Neural progenitor cell (in vitro differentiated cells): Measurements from ENCODE around the gene VWF. TPM values are rescaled to one million over a fixed set of nuclear protein-coding genes. Genes with fewer than 3 reads are reported as not detected.
"Not testable (repeated sequence)": the region's sequence is repeated elsewhere in the genome, so short reads cannot be mapped to it uniquely, and the experiment has no call there.

Experiments
- DNase-seq: peaks from one replicate; pipeline ENCODE4 v3.0.0-alpha.2; 2016; ENCODE audit warnings: low spot score
- H2AFZ ChIP-seq: fragments of 200-600 bp; sonication (generic); replicated peaks from 2 replicates; pipeline ENCODE4 v1.6.1; 2016; ENCODE audit warnings: antibody characterized with exemption
- H3F3A ChIP-seq: fragments of 200-600 bp; sonication (generic); 2 replicates; pipeline ENCODE4 v1.6.1; 2016; ENCODE audit warnings: antibody characterized with exemption, low read depth
- H3K27ac ChIP-seq: fragments of 200-600 bp; sonication (generic); 2 replicates; pipeline ENCODE4 v1.5.1; 2016; ENCODE audit warnings: mild to moderate bottlenecking
- H3K27me3 ChIP-seq: fragments of 200-600 bp; sonication (generic); 2 replicates; pipeline ENCODE4 v1.6.1; 2016; ENCODE audit warnings: mild to moderate bottlenecking, moderate library complexity
- H3K36me3 ChIP-seq: fragments of 200-600 bp; sonication (generic); 2 replicates; pipeline ENCODE4 v1.5.1; 2016
- H3K4me1 ChIP-seq: fragments of 200-600 bp; sonication (generic); 2 replicates; pipeline ENCODE4 v1.6.1; 2016; ENCODE audit warnings: mixed run types
- H3K4me2 ChIP-seq: fragments of 200-600 bp; sonication (generic); 2 replicates; pipeline ENCODE4 v1.6.1; 2016
- H3K4me3 ChIP-seq: fragments of 200-600 bp; sonication (generic); 2 replicates; pipeline ENCODE4 v1.5.1; 2016
- H3K79me2 ChIP-seq: fragments of 200-600 bp; sonication (generic); 2 replicates; pipeline ENCODE4 v1.6.1; 2016; ENCODE audit warnings: low read depth
- H3K9ac ChIP-seq: fragments of 200-600 bp; sonication (generic); 2 replicates; pipeline ENCODE4 v1.6.1; 2016
- H3K9me3 ChIP-seq: fragments of 200-600 bp; sonication (generic); 2 replicates; pipeline ENCODE4 v1.5.1; 2016; ENCODE audit warnings: low read depth
- H4K20me1 ChIP-seq: fragments of 200-600 bp; sonication (generic); 2 replicates; pipeline ENCODE4 v1.6.1; 2016; ENCODE audit warnings: low read depth
- H3K27ac Mint-ChIP-seq: 3 replicates; pipeline ENCODE4 v1.8.0; 2021; ENCODE audit warnings: mixed read lengths
- H3K27me3 Mint-ChIP-seq: 2 replicates; pipeline ENCODE4 v1.8.0; 2022; ENCODE audit warnings: low read depth, mild to moderate bottlenecking, inconsistent platforms, moderate library complexity, mixed read lengths; ENCODE audit not compliant: insufficient read depth
- H3K36me3 Mint-ChIP-seq: 3 replicates; pipeline ENCODE4 v1.8.0; 2021; ENCODE audit warnings: mixed read lengths
- H3K4me1 Mint-ChIP-seq: 3 replicates; pipeline ENCODE4 v1.8.0; 2021; ENCODE audit warnings: mixed read lengths
- H3K4me3 Mint-ChIP-seq: 3 replicates; pipeline ENCODE4 v1.8.0; 2021; ENCODE audit warnings: mild to moderate bottlenecking, moderate library complexity, mixed read lengths
- H3K9me3 Mint-ChIP-seq: 3 replicates; pipeline ENCODE4 v1.8.0; 2020; ENCODE audit warnings: mixed read lengths
- CTCF ChIP-seq: fragments of 200-600 bp; sonication (generic); IDR thresholded peaks from 2 replicates; pipeline ENCODE4 v1.5.1; 2017; ENCODE audit warnings: antibody characterized with exemption, mild to moderate bottlenecking
- EZH2 ChIP-seq: fragments of 200-600 bp; sonication (generic); IDR thresholded peaks from 2 replicates; pipeline ENCODE4 v1.6.1; 2017; ENCODE audit warnings: antibody characterized with exemption, mild to moderate bottlenecking, moderate library complexity
- EZH2phosphoT487 ChIP-seq: fragments of 200-600 bp; sonication (generic); IDR thresholded peaks from 2 replicates; pipeline ENCODE4 v1.6.1; 2017; ENCODE audit warnings: antibody characterized with exemption
- total RNA-seq: library from RNA; depleted of rRNA; stranded (reverse); fragments of >200 nt; gene quantifications from 2 replicates; pipeline ENCODE4 v1.2.3, GENCODE V29; 2015; ENCODE audit warnings: low replicate concordance

VWF gene
- total RNA-seq, 1 donor from 2014 or later, result 8.0 TPM

- no peak overlapping the region for H2AFZ ChIP-seq
- H3K27me3 ChIP-seq, result no peaks in the 10 kb centered on the region
- no peaks in the 10 kb centered on the region for H3K4me1 ChIP-seq
- TF ChIP-seq EZH2phosphoT487 (no peak), EZH2 (no peak), CTCF (no peak)
- H3K9ac ChIP-seq, result no peak overlapping the region
- H3K27ac ChIP-seq, result no peak overlapping the region
- H3K9me3 ChIP-seq, result no peaks in the 10 kb centered on the region
- no peak overlapping the region for H3K4me2 ChIP-seq
- H3K4me1 Mint-ChIP-seq, result peaks cover 3% of the 10 kb centered on the region
- H3K36me3 Mint-ChIP-seq, result no peaks in the 10 kb centered on the region
- DNase-seq, result no peak
- H3K27me3 Mint-ChIP-seq, result peaks cover 14% of the 10 kb centered on the region
- no peak overlapping the region for H3K4me3 ChIP-seq
- H4K20me1 ChIP-seq, result no peaks in the 10 kb centered on the region
- no peaks in the 10 kb centered on the region for H3K79me2 ChIP-seq
- no peaks in the 10 kb centered on the region for H3K36me3 ChIP-seq
- H3F3A ChIP-seq, result no peaks in the 10 kb centered on the region
- peak overlapping the region; percentile 27 for H3K27ac Mint-ChIP-seq
- H3K9me3 Mint-ChIP-seq, result peaks cover 15% of the 10 kb centered on the region
- H3K4me3 Mint-ChIP-seq, result no peak overlapping the region
These were observed 94.4 kb downstream of the VWF start for GRCh38 chr12:6030081-6030480.

GRCh38 chr12:6029401-6029800 lies 95.1 kb downstream of the VWF start:
- Histone ChIP-seq H3F3A (no peaks in the 10 kb centered on the region), H3K9ac (no peak overlapping the region), H3K27ac (no peak overlapping the region), H3K9me3 (no peaks in the 10 kb centered on the region), H3K4me3 (no peak overlapping the region), H3K27me3 (no peaks in the 10 kb centered on the region), H3K79me2 (no peaks in the 10 kb centered on the region), H3K4me1 (no peaks in the 10 kb centered on the region), H2AFZ (no peak overlapping the region), H3K36me3 (no peaks in the 10 kb centered on the region), H3K4me2 (no peak overlapping the region), H4K20me1 (no peaks in the 10 kb centered on the region)
- Mint-ChIP-seq H3K9me3 (peaks cover 15% of the 10 kb centered on the region), H3K36me3 (no peaks in the 10 kb centered on the region), H3K4me1 (peaks cover 3% of the 10 kb centered on the region), H3K27me3 (peaks cover 14% of the 10 kb centered on the region), H3K4me3 (no peak overlapping the region), H3K27ac (no peak overlapping the region)
- no peak for DNase-seq
- no peak for TF ChIP-seq EZH2phosphoT487

- H3K27ac ChIP-seq, result no peak overlapping the region
- no peak overlapping the region for H3K9ac ChIP-seq
- no peak for DNase-seq
- H4K20me1 ChIP-seq, result no peaks in the 10 kb centered on the region
- H3K9me3 Mint-ChIP-seq, result peaks cover 19% of the 10 kb centered on the region
- no peak overlapping the region for H3K27ac Mint-ChIP-seq
- no peaks in the 10 kb centered on the region for H3K36me3 ChIP-seq
- H3K27me3 ChIP-seq, result no peaks in the 10 kb centered on the region
- TF ChIP-seq CTCF (no peak), EZH2 (no peak), EZH2phosphoT487 (no peak)
- H3K79me2 ChIP-seq, result no peaks in the 10 kb centered on the region
- no peak overlapping the region for H3K4me2 ChIP-seq
- no peak overlapping the region for H2AFZ ChIP-seq
- H3K4me1 ChIP-seq, result no peaks in the 10 kb centered on the region
- no peaks in the 10 kb centered on the region for H3K36me3 Mint-ChIP-seq
- H3K4me1 Mint-ChIP-seq, result peaks cover 3% of the 10 kb centered on the region
- no peaks in the 10 kb centered on the region for H3F3A ChIP-seq
- H3K4me3 Mint-ChIP-seq, result no peak overlapping the region
- peaks cover 12% of the 10 kb centered on the region for H3K27me3 Mint-ChIP-seq
- no peak overlapping the region for H3K4me3 ChIP-seq
- H3K9me3 ChIP-seq, result no peaks in the 10 kb centered on the region
These were observed 97.5 kb downstream of the VWF start for GRCh38 chr12:6026998-6027397.

GRCh38 chr12:6025703-6026298 lies 98.7 kb downstream of the VWF start:
- not testable (repeated sequence) for H3K79me2 ChIP-seq, H2AFZ ChIP-seq, H3K4me3 ChIP-seq, DNase-seq, H3K4me1 ChIP-seq, H3K27me3 ChIP-seq, H3K9me3 ChIP-seq, H3K27ac ChIP-seq, H3K36me3 Mint-ChIP-seq, H3K27ac Mint-ChIP-seq, H3K4me1 Mint-ChIP-seq, H3F3A ChIP-seq, H3K9ac ChIP-seq, H3K36me3 ChIP-seq, H4K20me1 ChIP-seq, H3K4me3 Mint-ChIP-seq, H3K4me2 ChIP-seq
- peaks cover 19% of the 10 kb centered on the region for H3K9me3 Mint-ChIP-seq
- peaks cover 11% of the 10 kb centered on the region for H3K27me3 Mint-ChIP-seq

GRCh38 chr12:6024066-6024465 lies 100.4 kb downstream of the VWF start:
- H2AFZ ChIP-seq, H3K27ac ChIP-seq, H3K4me3 Mint-ChIP-seq, H3K36me3 Mint-ChIP-seq, H3K4me2 ChIP-seq, H3F3A ChIP-seq, H3K9me3 ChIP-seq, H3K27me3 ChIP-seq, H3K9ac ChIP-seq, DNase-seq, H3K27ac Mint-ChIP-seq, H3K4me3 ChIP-seq, H4K20me1 ChIP-seq, H3K36me3 ChIP-seq, H3K79me2 ChIP-seq, H3K4me1 ChIP-seq, H3K4me1 Mint-ChIP-seq: not testable (repeated sequence)
- H3K27me3 Mint-ChIP-seq, result peaks cover 11% of the 10 kb centered on the region
- H3K9me3 Mint-ChIP-seq, result peaks cover 19% of the 10 kb centered on the region
